ENCODE measurements around the gene ERBB2. TPM values are rescaled to one million over a fixed set of nuclear protein-coding genes. Genes with fewer than 3 reads are reported as not detected.
A peak's percentile ranks its signal among the peaks of the same experiment; 100 is the strongest.

ERBB2 gene
- total and polyA plus RNA-seq, 2 of the 13 experiments (the other 11 are each of a cell fraction or from before 2014, with no cell fraction given): 57.7 to 64.1 TPM

DNA sequence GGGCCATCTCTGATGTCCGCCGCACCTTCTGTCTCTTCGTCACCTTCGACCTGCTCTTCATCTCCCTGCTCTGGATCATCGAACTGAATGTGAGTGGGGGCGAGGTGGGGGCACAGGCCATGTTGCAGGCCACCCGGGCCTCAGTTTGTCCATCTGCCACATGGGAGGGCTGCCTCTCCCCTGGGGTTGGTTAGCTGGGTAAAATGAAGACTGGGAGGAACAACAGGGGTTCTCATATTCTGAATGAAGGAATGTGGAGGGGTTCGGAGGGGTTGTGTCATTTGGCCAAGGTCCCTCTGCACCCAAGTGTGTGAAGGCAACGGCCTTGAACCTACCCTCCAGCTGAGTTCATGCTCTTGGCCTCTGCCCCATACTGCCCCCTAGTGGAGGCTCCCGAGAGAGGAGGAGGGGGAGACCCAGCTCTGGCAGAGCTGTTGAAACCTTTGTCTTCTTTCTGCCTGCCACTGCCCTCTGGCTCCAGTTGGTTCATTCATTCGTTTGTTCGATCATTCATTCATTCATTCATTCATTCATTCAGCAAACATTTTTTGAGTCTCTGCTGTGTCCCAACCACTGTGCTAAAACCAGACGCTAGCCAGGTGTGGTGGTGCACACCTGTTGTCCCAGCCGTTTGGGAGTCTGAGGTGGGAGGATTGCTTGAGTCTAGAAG, 46.1 kb upstream of the ERBB2 start (continued):
- TF ChIP-seq, protein P1, sequence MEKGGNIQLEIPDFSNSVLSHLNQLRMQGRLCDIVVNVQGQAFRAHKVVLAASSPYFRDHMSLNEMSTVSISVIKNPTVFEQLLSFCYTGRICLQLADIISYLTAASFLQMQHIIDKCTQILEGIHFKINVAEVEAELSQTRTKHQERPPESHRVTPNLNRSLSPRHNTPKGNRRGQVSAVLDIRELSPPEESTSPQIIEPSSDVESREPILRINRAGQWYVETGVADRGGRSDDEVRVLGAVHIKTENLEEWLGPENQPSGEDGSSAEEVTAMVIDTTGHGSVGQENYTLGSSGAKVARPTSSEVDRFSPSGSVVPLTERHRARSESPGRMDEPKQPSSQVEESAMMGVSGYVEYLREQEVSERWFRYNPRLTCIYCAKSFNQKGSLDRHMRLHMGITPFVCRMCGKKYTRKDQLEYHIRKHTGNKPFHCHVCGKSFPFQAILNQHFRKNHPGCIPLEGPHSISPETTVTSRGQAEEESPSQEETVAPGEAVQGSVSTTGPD (CRISPR knock-in tag; IDR thresholded peaks at IDR 0.05): no peak
- TF ChIP-seq, protein P2, sequence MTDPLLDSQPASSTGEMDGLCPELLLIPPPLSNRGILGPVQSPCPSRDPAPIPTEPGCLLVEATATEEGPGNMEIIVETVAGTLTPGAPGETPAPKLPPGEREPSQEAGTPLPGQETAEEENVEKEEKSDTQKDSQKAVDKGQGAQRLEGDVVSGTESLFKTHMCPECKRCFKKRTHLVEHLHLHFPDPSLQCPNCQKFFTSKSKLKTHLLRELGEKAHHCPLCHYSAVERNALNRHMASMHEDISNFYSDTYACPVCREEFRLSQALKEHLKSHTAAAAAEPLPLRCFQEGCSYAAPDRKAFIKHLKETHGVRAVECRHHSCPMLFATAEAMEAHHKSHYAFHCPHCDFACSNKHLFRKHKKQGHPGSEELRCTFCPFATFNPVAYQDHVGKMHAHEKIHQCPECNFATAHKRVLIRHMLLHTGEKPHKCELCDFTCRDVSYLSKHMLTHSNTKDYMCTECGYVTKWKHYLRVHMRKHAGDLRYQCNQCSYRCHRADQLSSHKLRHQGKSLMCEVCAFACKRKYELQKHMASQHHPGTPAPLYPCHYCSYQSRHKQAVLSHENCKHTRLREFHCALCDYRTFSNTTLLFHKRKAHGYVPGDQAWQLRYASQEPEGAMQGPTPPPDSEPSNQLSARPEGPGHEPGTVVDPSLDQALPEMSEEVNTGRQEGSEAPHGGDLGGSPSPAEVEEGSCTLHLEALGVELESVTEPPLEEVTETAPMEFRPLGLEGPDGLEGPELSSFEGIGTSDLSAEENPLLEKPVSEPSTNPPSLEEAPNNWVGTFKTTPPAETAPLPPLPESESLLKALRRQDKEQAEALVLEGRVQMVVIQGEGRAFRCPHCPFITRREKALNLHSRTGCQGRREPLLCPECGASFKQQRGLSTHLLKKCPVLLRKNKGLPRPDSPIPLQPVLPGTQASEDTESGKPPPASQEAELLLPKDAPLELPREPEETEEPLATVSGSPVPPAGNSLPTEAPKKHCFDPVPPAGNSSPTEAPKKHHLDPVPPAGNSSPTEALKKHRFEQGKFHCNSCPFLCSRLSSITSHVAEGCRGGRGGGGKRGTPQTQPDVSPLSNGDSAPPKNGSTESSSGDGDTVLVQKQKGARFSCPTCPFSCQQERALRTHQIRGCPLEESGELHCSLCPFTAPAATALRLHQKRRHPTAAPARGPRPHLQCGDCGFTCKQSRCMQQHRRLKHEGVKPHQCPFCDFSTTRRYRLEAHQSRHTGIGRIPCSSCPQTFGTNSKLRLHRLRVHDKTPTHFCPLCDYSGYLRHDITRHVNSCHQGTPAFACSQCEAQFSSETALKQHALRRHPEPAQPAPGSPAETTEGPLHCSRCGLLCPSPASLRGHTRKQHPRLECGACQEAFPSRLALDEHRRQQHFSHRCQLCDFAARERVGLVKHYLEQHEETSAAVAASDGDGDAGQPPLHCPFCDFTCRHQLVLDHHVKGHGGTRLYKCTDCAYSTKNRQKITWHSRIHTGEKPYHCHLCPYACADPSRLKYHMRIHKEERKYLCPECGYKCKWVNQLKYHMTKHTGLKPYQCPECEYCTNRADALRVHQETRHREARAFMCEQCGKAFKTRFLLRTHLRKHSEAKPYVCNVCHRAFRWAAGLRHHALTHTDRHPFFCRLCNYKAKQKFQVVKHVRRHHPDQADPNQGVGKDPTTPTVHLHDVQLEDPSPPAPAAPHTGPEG (CRISPR knock-in tag; IDR thresholded peaks at IDR 0.05): no peak
- TF ChIP-seq RXRA (CRISPR knock-in tag; IDR thresholded peaks at IDR 0.05) (peak; percentile 95), ZNF850 (CRISPR knock-in tag; conservative IDR thresholded peaks at IDR 0.05) (no peak), MAFF (IDR thresholded peaks at IDR 0.05; ENCODE audit: low read depth, low read length) (no peak), TBX3 (IDR thresholded peaks at IDR 0.05; ENCODE audit: borderline replicate concordance) (0 out of 2 replicates have a peak, but pooled peaks have one; percentile 18), HES4 (CRISPR knock-in tag; IDR thresholded peaks at IDR 0.05; ENCODE audit: borderline replicate concordance) (no peak), SMC3 (IDR thresholded peaks at IDR 0.05; ENCODE audit: low read length) (peak; percentile 67), ZBTB3 (CRISPR knock-in tag; IDR thresholded peaks at IDR 0.05; ENCODE audit: borderline replicate concordance, low read depth) (no peak), ZNF7 (CRISPR knock-in tag; IDR thresholded peaks at IDR 0.05) (no peak), KLF16 (CRISPR knock-in tag; IDR thresholded peaks at IDR 0.05) (no peak), SP5 (CRISPR knock-in tag; IDR thresholded peaks at IDR 0.05; ENCODE audit: borderline replicate concordance, low read depth) (0 out of 2 replicates have a peak, but pooled peaks have one; percentile 45), CENPX (CRISPR knock-in tag; IDR thresholded peaks at IDR 0.05) (no peak), WIZ (CRISPR knock-in tag; IDR thresholded peaks at IDR 0.05) (no peak), RFXAP (CRISPR knock-in tag; IDR thresholded peaks at IDR 0.05; ENCODE audit: borderline replicate concordance) (peak; percentile 64; the same call in 1 of the 2 replicates), ZNF569 (CRISPR knock-in tag; IDR thresholded peaks at IDR 0.05; ENCODE audit: borderline replicate concordance) (no peak), FOXM1 (CRISPR knock-in tag; IDR thresholded peaks at IDR 0.05) (no peak), PCBP1 (IDR thresholded peaks at IDR 0.05; ENCODE audit: borderline replicate concordance, low read depth, low read length) (no peak)
- TF ChIP-seq, protein P3, sequence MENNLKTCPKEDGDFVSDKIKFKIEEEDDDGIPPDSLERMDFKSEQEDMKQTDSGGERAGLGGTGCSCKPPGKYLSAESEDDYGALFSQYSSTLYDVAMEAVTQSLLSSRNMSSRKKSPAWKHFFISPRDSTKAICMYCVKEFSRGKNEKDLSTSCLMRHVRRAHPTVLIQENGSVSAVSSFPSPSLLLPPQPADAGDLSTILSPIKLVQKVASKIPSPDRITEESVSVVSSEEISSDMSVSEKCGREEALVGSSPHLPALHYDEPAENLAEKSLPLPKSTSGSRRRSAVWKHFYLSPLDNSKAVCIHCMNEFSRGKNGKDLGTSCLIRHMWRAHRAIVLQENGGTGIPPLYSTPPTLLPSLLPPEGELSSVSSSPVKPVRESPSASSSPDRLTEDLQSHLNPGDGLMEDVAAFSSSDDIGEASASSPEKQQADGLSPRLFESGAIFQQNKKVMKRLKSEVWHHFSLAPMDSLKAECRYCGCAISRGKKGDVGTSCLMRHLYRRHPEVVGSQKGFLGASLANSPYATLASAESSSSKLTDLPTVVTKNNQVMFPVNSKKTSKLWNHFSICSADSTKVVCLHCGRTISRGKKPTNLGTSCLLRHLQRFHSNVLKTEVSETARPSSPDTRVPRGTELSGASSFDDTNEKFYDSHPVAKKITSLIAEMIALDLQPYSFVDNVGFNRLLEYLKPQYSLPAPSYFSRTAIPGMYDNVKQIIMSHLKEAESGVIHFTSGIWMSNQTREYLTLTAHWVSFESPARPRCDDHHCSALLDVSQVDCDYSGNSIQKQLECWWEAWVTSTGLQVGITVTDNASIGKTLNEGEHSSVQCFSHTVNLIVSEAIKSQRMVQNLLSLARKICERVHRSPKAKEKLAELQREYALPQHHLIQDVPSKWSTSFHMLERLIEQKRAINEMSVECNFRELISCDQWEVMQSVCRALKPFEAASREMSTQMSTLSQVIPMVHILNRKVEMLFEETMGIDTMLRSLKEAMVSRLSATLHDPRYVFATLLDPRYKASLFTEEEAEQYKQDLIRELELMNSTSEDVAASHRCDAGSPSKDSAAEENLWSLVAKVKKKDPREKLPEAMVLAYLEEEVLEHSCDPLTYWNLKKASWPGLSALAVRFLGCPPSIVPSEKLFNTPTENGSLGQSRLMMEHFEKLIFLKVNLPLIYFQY (CRISPR knock-in tag; IDR thresholded peaks at IDR 0.05; ENCODE audit: borderline replicate concordance): no peak
